ENCODE results near the gene NR2C2AP.
"Not testable (repeated sequence)": the region's sequence is repeated elsewhere in the genome, so short reads cannot be mapped to it uniquely, and the experiment has no call there.

NR2C2AP gene

GRCh38 chr19:19179548-19180441 lies 23.4 kb downstream of the NR2C2AP start:
- DNase-seq, result no peak

DNA sequence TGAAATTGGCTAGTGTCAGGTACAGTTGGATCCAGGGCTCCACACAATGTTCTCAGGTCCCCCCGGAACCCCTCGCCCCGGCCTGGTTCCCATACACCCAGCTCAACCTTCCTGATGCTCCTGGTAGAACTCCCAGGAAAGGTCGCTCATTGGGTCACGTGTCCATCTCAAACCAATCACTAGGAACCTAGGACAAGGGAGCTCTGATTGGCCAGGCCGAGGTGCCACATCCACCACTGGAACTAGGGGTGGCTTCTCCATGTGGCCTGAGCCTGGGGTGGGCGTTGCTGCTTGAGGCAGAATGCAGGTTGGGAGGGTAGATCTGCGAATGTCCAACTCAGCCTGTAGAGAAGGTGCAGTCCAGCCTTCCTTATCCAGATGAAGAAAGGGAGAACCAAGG lies 26.3 kb downstream of the NR2C2AP start:
- no peak for DNase-seq

DNA sequence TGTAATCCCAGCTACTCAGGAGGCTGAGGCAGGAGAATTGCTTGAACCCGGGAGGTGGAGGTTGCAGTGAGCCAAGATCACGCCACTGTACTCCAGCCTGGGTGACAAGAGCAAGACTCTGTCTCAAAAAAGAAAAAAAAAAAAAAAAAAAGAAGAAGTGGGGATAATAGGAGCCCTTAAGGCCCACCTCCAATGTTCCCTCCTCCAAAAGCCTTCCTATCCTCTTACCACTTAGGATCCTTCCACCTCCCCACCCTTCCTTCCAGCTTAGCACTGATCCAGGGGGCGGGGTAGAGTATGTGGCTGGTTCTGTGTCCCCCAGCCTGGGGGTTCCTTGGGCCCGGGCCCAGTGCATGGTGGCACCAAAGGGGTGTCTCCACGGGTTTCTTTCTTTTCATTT lies 30.0 kb downstream of the NR2C2AP start:
- not testable (repeated sequence) for DNase-seq

DNA sequence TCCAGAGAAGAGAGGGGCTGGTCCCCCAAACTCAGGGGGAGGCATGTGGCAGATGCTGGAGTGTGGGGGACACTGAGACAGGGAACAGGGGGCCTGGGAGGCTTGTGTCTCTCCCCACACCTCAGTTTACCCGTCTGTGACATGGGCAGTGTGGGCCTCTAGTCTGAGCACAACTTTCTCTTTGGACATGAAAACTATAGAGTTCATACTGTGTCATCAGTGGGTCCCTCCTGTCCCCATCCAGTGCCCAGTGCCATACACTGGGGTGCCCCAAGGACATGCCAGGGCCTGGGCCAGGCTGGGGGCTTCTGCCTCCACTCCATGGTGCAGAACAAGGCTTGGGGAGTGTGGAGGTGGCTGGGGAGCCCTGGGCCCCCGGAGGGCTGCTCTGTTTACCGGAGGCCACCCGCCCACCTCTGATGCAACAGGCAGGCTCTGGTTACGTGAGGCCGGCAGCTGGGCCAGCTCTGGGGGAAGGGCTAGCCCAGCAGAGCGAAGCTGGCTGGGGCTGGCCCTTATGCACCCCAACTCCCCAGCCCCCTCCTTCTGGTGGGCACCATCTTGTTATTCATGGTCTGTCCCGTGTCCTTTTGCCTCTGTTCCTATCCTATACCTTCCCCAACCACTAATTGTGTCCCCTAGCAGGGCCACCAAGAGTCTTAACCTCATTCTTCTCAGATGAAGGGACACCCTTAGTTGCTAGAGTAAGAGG lies 31.2 kb downstream of the NR2C2AP start:
- no peak for DNase-seq

DNA sequence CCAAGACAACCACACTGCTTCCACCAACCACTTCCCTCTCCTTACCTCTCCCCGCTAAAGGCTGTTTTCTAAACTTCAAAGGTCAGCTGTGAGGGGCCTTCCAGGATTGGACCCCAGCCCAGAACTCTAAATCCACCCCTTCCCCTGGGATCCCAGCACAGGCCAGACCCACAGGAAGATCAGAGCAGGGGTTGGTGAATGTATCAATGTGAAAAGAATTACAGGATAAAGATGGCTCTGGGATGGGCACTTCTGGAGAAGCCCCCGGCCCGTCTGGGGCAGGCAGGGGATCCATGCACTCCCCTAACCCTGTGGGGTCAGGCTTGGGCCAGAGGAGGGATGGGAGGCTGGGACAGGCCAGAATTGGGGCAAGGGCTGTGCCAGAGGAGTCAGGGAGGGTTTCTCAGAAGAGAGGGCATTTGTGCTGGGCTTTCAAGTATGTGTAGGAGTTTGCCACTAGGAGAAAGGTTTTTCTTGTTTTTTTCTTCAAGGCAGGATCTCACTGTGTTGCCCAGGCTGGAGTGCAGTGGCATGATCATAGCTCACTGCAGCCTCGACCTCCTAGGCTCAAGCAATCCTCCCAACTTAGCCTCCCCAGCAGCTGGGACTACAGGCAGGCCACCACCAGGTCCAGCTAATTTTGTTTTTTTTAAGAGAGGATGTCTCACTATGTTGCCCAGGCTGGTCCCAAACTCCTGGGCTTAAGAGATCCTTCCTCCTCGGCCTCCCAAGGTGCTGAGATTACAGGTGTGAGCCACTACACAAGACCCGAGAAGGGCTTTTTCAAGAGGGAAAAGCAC lies 32.1 kb downstream of the NR2C2AP start:
- no peak for DNase-seq

GRCh38 chr19:19170053-19170872 lies 33.0 kb downstream of the NR2C2AP start, which contains the start of gene MEF2B:
Gene MEF2B (minus strand): TSS chr19:19170263. CDS start chr19:19150735, 19,528 bp downstream.
- DNase-seq, result no peak

GRCh38 chr19:19169236-19170052 lies 33.8 kb downstream of the NR2C2AP start:
- no peak for DNase-seq

DNA sequence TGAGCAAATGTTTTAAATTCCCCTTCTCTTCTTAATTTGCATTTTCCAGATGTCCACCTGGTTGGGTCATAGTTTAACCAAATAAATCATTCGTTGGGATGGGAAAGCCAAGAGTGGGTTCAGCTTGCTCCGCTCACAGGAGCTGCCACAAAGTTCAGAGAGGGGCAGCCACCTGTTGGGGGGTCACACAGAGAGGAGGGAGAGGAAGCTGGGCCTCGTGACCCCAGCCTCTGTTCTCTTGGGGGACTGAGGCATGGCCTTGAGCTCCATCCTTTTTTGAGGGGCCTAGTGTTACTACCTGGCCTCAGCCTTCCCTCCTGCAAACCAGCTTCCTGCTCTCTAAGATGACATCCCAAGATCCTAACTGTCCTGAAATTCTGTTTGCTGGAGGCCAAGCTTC lies 35.6 kb downstream of the NR2C2AP start:
- no peak for DNase-seq

DNA sequence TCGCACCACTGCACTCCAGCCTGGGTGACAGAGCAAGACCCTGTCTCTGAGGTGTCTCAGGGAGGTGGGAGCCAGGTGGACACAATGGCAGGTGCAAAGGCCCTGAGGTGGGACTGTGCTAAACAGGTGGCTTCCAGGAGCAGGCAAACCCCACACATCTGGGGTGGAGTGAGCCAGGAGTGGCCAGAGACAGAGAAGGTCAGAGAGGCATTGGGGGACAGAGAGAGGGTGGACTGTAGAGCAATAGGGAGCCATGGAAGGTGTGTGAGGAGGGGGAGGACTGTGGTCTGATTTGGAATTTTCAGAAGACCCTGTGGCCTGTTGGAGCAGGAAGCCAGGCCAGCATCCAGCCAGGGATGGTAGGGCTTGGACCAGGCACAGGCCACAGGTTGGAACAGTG lies 37.8 kb downstream of the NR2C2AP start:
- no peak for DNase-seq

GRCh38 chr19:19162495-19162894 lies 40.7 kb downstream of the NR2C2AP start:
- no peak for DNase-seq

GRCh38 chr19:19160461-19161035 lies 42.7 kb downstream of the NR2C2AP start:
- no peak for DNase-seq

GRCh38 chr19:19159534-19159933 lies 43.7 kb downstream of the NR2C2AP start:
- DNase-seq, result no peak

DNA sequence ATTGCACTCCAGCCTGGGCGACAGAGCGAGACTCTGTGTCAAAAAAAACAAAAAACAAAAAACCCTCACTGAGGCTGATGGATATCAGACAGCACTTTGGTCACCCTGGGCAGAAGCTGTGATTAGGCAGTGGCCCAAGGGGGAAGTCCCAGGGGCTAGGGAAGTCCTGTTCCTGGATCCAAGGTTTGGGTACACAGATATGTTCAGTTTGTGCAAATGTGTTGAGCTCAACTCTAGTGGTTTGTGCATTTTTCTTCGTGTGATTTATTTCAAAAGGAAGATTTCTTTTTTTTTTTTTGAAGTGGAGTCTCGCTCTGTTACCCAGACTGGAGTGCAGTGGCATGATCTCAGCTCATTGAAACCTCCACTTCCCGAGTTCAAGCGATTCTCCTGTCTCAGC lies 45.4 kb downstream of the NR2C2AP start:
- DNase-seq, result no peak

GRCh38 chr19:19155495-19156219 lies 47.6 kb downstream of the NR2C2AP start:
- no peak for DNase-seq

DNA sequence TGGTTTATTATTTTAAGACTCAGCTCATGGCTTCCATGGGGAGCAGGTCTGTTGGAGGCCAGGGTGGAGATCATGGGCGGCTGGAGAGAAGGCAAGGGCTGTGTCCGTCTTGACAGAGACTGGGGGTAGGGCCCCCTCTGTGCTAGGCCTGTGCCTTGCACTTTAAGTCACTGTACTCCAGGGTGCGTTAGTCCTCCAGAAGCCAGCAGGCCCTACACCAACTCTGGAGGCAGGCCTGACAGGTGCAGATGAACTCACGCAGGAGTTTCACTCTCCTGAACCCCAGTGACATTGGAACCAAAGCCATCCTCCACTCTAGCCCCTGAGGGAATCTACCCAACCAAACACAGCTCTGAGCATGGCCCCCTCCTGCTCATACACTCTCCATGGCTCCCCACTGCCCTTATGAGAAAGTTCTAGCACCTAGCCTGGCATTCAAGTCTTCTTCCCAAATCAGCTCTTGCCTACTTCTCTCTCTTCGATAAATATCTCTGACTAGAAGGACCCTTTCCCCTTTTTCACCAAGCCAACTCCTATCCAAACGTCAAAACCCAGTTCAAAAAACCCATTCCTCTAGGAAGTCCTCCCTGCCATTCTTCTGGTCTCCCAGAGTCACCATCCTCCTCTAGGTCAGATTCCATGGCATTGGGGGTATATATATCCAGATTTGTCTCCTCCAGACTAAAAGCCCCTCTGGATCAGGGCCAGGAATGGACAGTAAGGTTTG lies 48.3 kb downstream of the NR2C2AP start:
- DNase-seq, result no peak

GRCh38 chr19:19152668-19153384 lies 50.4 kb downstream of the NR2C2AP start:
- DNase-seq, result no peak

DNA sequence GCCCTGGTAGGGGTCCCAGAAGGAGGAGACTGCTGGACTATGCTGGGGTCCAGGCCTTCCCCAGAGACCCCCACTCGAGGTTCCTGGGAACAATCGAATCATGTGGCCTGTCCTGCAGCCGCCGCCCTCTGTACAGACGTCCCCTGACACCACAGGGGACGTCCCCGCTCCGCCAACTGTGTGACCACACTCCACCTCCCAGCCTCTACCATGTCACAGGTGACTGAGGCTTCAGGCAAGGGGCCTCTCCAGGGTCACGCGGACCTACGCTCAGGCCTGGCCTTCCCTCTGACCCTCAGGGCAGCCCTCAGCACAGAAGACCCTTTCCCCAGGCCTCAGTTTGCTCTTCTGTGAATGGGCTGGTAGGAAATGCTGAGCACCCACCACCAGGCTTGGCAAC lies 51.8 kb downstream of the NR2C2AP start:
- DNase-seq, result no peak

All from GDM1 (cell line).